HepG2 (cell line): ENCODE data around the gene TEF. TPM values are rescaled to one million over a fixed set of nuclear protein-coding genes. Genes with fewer than 3 reads are reported as not detected.
A peak's percentile ranks its signal among the peaks of the same experiment; 100 is the strongest.

Experiments
- BRCA1 ChIP-seq: sonication (generic); formaldehyde crosslinking; IDR thresholded peaks from 2 replicates; pipeline ENCODE4 v1.4.0; 2020; ENCODE audit warnings: missing genetic modification reagents
- GABPB1 ChIP-seq: IDR thresholded peaks from 2 replicates; pipeline ENCODE4 v1.6.1; 2016; ENCODE audit warnings: mild to moderate bottlenecking, missing genetic modification reagents, moderate library complexity, missing compliant biosample characterization
- HDAC1 ChIP-seq: sonication (generic); formaldehyde crosslinking; IDR thresholded peaks from 2 replicates; pipeline ENCODE4 v1.5.1; 2020; ENCODE audit warnings: mild to moderate bottlenecking, missing genetic modification reagents
- HNRNPLL ChIP-seq: fragments of 200-400 bp; formaldehyde crosslinking; IDR thresholded peaks from 2 replicates; pipeline ENCODE4 v1.6.1; 2017; ENCODE audit warnings: mild to moderate bottlenecking, low read depth, low read length; ENCODE audit not compliant: poor library complexity, severe bottlenecking
- HOXA5 ChIP-seq: sonication (generic); formaldehyde crosslinking; IDR thresholded peaks from 2 replicates; pipeline ENCODE4 v1.4.0; 2020; ENCODE audit warnings: missing genetic modification reagents
- LCORL ChIP-seq, 2 experiments: fragments of 450-650 bp in 1 of 2; sonication (generic) in 1 of 2; formaldehyde crosslinking in 1 of 2; IDR thresholded peaks; 2 replicates each; pipeline versions ENCODE4 v1.5.0 to v1.6.1; 2017 to 2020; ENCODE audit warnings: antibody characterized with exemption in 1 of 2, missing genetic modification reagents in 1 of 2
- MIER2 ChIP-seq: IDR thresholded peaks from 2 replicates; pipeline ENCODE4 v1.6.1; 2016; ENCODE audit warnings: missing biosample characterization, missing genetic modification reagents
- NR2F6 ChIP-seq, 2 experiments: IDR thresholded peaks; 2 replicates each; pipeline ENCODE4 v1.6.1; 2016; ENCODE audit warnings: antibody characterized with exemption in 1 of 2, mild to moderate bottlenecking in 1 of 2
- NRL ChIP-seq: sonication (generic); formaldehyde crosslinking; IDR thresholded peaks from 2 replicates; pipeline ENCODE4 v1.5.0; 2020; ENCODE audit warnings: missing genetic modification reagents, mild to moderate bottlenecking, moderate library complexity, borderline replicate concordance
- PCBP2 ChIP-seq: fragments of 200-400 bp; formaldehyde crosslinking; optimal IDR thresholded peaks from 2 replicates; pipeline ENCODE3; 2018; ENCODE audit warnings: low read length, low read depth; ENCODE audit not compliant: poor library complexity, severe bottlenecking
- PITX1 ChIP-seq: sonication (generic); formaldehyde crosslinking; IDR thresholded peaks from 2 replicates; pipeline ENCODE4 v1.5.1; 2020; ENCODE audit warnings: mild to moderate bottlenecking, missing genetic modification reagents
- POLR2A ChIP-seq, 2 experiments: IDR thresholded peaks; 2 replicates each; pipeline ENCODE4 v1.6.1; 2011; ENCODE audit warnings: low read depth in 2 of 2, low read length in 2 of 2, mild to moderate bottlenecking in 1 of 2, moderate library complexity in 1 of 2; ENCODE audit not compliant: insufficient read depth in 1 of 2
- RXRB ChIP-seq: IDR thresholded peaks from 2 replicates; pipeline ENCODE4 v1.6.1; 2016; ENCODE audit warnings: borderline replicate concordance, missing genetic modification reagents, missing compliant biosample characterization
- SCMH1 ChIP-seq: sonication (generic); formaldehyde crosslinking; IDR thresholded peaks from 2 replicates; pipeline ENCODE4 v1.9.0; 2021; ENCODE audit warnings: missing genetic modification reagents, mild to moderate bottlenecking, borderline replicate concordance
- TSC22D2 ChIP-seq: sonication (generic); formaldehyde crosslinking; IDR thresholded peaks from 2 replicates; pipeline ENCODE4 v1.5.1; 2020; ENCODE audit warnings: missing genetic modification reagents, mild to moderate bottlenecking, borderline replicate concordance
- ZBTB1 ChIP-seq: sonication (generic); formaldehyde crosslinking; IDR thresholded peaks from 2 replicates; pipeline ENCODE4 v1.4.0; 2020; ENCODE audit warnings: missing genetic modification reagents, borderline replicate concordance
- ZMYM2 ChIP-seq: sonication (generic); formaldehyde crosslinking; IDR thresholded peaks from 2 replicates; pipeline ENCODE4 v1.8.0; 2022; ENCODE audit warnings: mild to moderate bottlenecking, missing genetic modification reagents
- ZNF20 ChIP-seq: sonication (generic); formaldehyde crosslinking; IDR thresholded peaks from 2 replicates; pipeline ENCODE4 v1.4.0; 2020; ENCODE audit warnings: mild to moderate bottlenecking, moderate library complexity, missing genetic modification reagents
- ZNF281 ChIP-seq: sonication (generic); formaldehyde crosslinking; IDR thresholded peaks from 2 replicates; pipeline ENCODE4 v1.4.0; 2020; ENCODE audit warnings: missing genetic modification reagents, borderline replicate concordance
- ZNF451 ChIP-seq: sonication (generic); formaldehyde crosslinking; IDR thresholded peaks from 2 replicates; pipeline ENCODE4 v1.5.0; 2020; ENCODE audit warnings: mild to moderate bottlenecking, missing genetic modification reagents
- ZNF569 ChIP-seq: sonication (generic); formaldehyde crosslinking; IDR thresholded peaks from 2 replicates; pipeline ENCODE4 v1.5.0; 2020; ENCODE audit warnings: mild to moderate bottlenecking, missing genetic modification reagents, moderate library complexity, borderline replicate concordance
- ZNF605 ChIP-seq: sonication (generic); formaldehyde crosslinking; IDR thresholded peaks from 2 replicates; pipeline ENCODE4 v1.8.0; 2022; ENCODE audit warnings: mild to moderate bottlenecking, missing genetic modification reagents
- ZNF609 ChIP-seq: sonication (generic); formaldehyde crosslinking; IDR thresholded peaks from 2 replicates; pipeline ENCODE4 v1.4.0; 2020; ENCODE audit warnings: mild to moderate bottlenecking, missing genetic modification reagents, borderline replicate concordance
- ZNF761 ChIP-seq: sonication (generic); formaldehyde crosslinking; conservative IDR thresholded peaks from 2 replicates; pipeline ENCODE4 v1.4.0; 2020; ENCODE audit warnings: mild to moderate bottlenecking, missing genetic modification reagents
- ZNF768 ChIP-seq: sonication (generic); formaldehyde crosslinking; IDR thresholded peaks from 2 replicates; pipeline ENCODE4 v1.4.0; 2020; ENCODE audit warnings: missing genetic modification reagents
- polyA plus RNA-seq, 8 experiments: library from polyadenylated mRNA; depleted of rRNA in 3 of 8; stranded (reverse) in 7 of 8; unstranded in 1 of 8; fragments of >200 nt; fragmentation: Illumina TruSeq in 4 of 8; extraction: Trizol in 4 of 8; gene quantifications; 2 replicates each; pipeline versions ENCODE4 v1.2.1 to v1.2.3, GENCODE V29; 2011 to 2016; ENCODE audit warnings: low read depth in 4 of 8, missing spikeins in 1 of 8, mixed read lengths in 1 of 8; ENCODE audit not compliant: insufficient read depth in 1 of 8
- total RNA-seq, 5 experiments: library from RNA; depleted of rRNA; stranded (reverse); fragments of >200 nt; fragmentation: Illumina TruSeq; extraction: Trizol; gene quantifications; 2 replicates each; pipeline ENCODE4 v1.2.3, GENCODE V29; 2016; ENCODE audit warnings: low read depth in 1 of 5

Gene TEF
- total and polyA plus RNA-seq, 2 of the 13 experiments (the other 11 are each of a cell fraction or from before 2014, with no cell fraction given): 7.6 to 11.2 TPM

- TF ChIP-seq NRL (CRISPR knock-in tag) (peak; percentile 44; the same call in 1 of the 2 replicates), ZNF609 (CRISPR knock-in tag) (no peak), PCBP2 (no peak), MIER2 (CRISPR knock-in tag) (no peak), ZNF569 (CRISPR knock-in tag) (no peak), ZNF605 (CRISPR knock-in tag) (no peak), BRCA1 (no peak), ZNF20 (CRISPR knock-in tag) (no peak), ZNF761 (CRISPR knock-in tag) (no peak), TSC22D2 (CRISPR knock-in tag) (no peak), RXRB (peak; percentile 71), SCMH1 (CRISPR knock-in tag) (no peak), ZMYM2 (no peak), POLR2A (IDR thresholded peaks at IDR 0.05; ENCODE audit: insufficient read depth in 1 of 2, low read depth in 2 of 2, low read length in 2 of 2) (peak in 1 of 2 experiments; percentile 35; a peak in 1 of 4 replicates), ZNF451 (peak; percentile 58; the same call in 1 of the 2 replicates), GABPB1 (CRISPR knock-in tag) (no peak), HOXA5 (CRISPR knock-in tag) (no peak), HDAC1 (no peak), ZNF281 (CRISPR knock-in tag) (peak; percentile 96), ZBTB1 (CRISPR knock-in tag) (no peak), ZNF768 (0 out of 2 replicates have a peak, but pooled peaks have one; percentile 15), LCORL (IDR thresholded peaks at IDR 0.05) (no peak), LCORL (CRISPR knock-in tag; IDR thresholded peaks at IDR 0.05) (peak; percentile 89), NR2F6 (IDR thresholded peaks at IDR 0.05) (peak; percentile 54; the same call in 1 of the 2 replicates), NR2F6 (CRISPR knock-in tag; IDR thresholded peaks at IDR 0.05) (peak; percentile 71), HNRNPLL (peak; percentile 30), PITX1 (0 out of 2 replicates have a peak, but pooled peaks have one; percentile 24)
These were observed 21.6 kb upstream of the TEF start (continued) for GRCh38 chr22:41360126-41360525.
